GM18868 (cell line): ENCODE measurements around the gene HOXC10.

Experiments
- ATAC-seq: cut with Tn5 transposase; IDR thresholded peaks from one replicate; pipeline ENCODE4 v1.9.1; 2021; ENCODE audit warnings: mild to moderate bottlenecking, moderate library complexity; ENCODE audit not compliant: unreplicated experiment

The HOXC10 gene

DNA sequence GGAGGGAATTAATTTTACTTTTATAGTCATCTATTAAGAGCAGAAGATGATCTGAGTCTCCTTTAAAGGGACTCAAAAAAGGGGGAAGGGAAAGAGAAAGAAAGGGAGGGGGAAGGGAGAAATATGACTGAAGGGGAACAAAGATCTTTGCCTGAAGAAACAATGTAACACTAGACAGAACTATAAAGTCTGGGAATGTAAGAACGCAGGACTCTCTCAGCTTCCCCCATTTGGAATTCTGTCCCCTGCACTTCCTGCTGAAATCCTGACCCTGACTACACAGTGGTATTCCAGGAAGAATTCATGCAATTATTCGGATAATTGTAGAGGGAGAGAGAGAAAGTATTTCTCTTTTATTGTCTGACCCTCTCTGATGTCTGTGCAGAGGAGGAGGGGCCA lies 20.6 kb upstream of the HOXC10 start:
- ATAC-seq: no peak

GRCh38 chr12:53965281-53966084 lies 19.5 kb upstream of the HOXC10 start:
- no peak for ATAC-seq

DNA sequence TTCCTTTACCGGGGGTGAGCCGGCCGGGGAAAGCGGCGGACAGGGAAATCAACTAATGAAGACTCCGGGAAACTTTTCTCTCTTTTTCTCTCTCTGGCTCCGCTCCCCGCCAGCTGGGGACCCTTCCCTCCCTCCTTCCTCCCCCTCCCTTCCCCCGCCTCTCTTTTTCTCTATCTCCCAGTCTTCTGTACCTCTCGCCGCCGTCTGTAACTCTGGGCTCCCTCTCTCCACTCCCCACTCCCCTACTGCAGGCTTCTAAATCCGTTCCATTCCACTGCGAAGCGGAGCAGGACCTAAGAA lies 18.9 kb upstream of the HOXC10 start:
- ATAC-seq: no peak

- ATAC-seq: no peak
These were observed 18.4 kb upstream of the HOXC10 start for GRCh38 chr12:53966385-53967133.

DNA sequence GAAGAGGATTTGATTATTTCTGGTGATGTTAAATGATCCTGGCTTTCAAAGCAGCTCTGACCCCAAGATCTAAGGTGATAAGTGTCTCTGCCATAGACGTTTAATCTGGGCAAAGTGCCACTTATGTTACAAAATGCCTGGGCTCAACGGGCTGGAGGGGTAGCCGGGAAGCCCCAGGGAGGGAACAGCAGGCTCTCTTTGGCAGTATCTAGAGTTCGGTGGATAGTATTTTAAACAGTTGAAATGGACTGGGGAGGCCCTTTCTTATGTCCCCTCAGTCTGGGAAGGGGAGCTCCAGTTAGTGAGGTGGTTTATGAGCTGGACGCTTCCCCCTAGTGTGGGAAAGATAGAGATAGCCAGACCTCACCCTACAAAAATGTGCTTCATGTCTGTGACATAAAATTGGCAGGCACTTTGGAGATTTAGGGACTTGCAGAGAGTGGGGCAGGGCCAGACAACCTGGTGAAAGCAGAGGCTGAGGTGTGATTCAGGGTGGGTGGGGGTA lies 17.5 kb upstream of the HOXC10 start:
- no peak for ATAC-seq

DNA sequence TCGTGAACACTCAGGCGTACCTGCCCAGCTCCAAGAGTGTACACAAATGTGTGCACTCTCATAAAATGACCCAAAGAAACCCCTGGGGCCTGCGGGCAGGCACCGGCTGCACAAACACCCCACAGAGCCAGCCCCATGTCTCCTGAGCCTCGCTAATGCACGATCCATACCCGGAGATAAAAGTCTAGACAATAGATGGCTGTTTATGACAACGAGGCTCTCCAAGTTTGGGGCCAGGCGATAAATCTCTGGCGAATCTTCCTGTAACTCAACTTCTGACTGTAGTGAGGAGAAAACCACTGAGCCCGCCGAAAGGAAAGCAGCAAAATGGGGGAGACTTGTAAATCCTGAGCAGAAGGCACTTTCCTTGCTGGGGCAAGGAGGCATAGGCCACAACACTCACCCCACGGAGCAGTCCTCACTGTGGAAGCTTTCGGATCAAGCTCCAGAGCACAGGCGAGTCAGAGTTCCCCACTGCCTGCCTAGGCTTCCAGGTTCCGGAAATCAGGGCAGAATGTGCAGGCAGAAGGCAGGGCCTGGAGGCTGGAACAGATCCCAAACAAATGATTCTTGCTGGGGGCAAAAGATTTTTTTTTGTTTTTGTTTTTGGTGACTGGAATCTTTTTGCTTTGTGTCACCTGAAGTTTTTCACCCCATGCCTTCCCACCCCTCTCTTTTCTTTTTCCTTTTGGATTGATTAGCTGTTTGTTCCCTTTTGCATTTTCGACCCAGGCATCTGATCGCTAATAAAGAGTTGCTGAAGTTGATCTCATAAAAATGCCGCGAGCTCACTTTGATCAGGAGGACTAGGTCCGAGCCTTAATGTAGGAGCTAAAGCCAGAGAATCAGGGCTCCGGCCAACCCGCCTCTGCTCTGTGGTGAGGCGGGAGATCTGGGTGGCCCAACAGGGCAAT lies 16.5 kb upstream of the HOXC10 start:
- ATAC-seq: no peak

GRCh38 chr12:53969588-53970259 lies 15.2 kb upstream of the HOXC10 start:
- no peak for ATAC-seq

- ATAC-seq: no peak
These were observed 14.5 kb upstream of the HOXC10 start for GRCh38 chr12:53970451-53970850.

DNA sequence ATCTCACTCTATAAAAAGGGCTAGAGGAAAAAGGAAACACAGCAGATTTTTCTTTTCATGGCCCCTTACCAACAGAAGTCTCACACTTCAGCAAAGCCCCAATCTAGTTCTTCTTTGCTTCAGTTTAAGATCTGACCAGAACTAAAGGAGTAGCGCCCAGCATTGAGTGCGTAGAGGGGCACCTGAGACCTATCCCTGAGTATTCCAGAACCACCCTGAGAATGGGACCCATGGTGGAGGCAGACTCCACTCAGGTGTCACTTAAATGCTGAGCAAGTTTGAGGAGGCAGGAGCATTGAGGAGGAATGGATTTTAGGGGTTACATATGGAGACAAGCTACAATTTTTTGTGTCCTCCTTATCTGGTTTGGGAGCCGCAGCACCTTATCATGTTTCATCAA lies 13.8 kb upstream of the HOXC10 start:
- no peak for ATAC-seq

- ATAC-seq: no peak
These were observed 13.3 kb upstream of the HOXC10 start for GRCh38 chr12:53971686-53972085.

- ATAC-seq: no peak
These were observed 12.7 kb upstream of the HOXC10 start for GRCh38 chr12:53972152-53972702.

- no peak for ATAC-seq
These were observed 12.2 kb upstream of the HOXC10 start, which contains the start of gene HOXC11 for GRCh38 chr12:53972722-53973235. Gene HOXC11 (plus strand): TSS chr12:53973126. CDS start chr12:53973242, 116 bp downstream.

- no peak for ATAC-seq
These were observed 11.5 kb upstream of the HOXC10 start for GRCh38 chr12:53973236-53974042.

GRCh38 chr12:53974084-53975063 lies 10.6 kb upstream of the HOXC10 start, which contains the start of gene HOTAIR:
Gene HOTAIR (minus strand): TSS chr12:53974954.
- ATAC-seq: no peak

DNA sequence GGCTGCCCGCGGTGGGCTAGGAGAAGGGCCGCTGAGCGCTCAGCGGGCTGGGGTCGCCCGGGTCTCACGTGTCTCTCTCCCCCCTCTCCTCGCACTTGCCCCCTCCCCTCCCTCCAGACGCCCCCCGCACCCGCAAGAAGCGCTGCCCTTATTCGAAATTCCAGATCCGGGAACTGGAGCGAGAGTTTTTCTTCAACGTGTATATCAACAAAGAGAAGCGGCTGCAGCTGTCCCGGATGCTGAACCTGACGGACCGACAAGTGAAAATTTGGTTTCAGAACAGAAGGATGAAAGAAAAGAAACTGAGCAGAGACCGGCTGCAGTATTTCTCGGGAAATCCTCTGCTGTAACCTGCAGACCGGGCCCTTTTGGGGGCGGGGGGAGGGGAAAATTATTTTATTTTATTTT lies 9.9 kb upstream of the HOXC10 start:
- ATAC-seq: no peak

GRCh38 chr12:53975479-53976152 lies 9.3 kb upstream of the HOXC10 start:
- ATAC-seq: no peak

- no peak for ATAC-seq
These were observed 8.6 kb upstream of the HOXC10 start for GRCh38 chr12:53976172-53976822.
